Heart left ventricle (tissue), 13 donors: ENCODE measurements around the gene CCDC188.

Source experiments
- CTCF ChIP-seq, 12 donors: fragments of 200-600 bp; sonication (generic) in 4 of 12; IDR thresholded peaks; one replicate each; pipeline versions ENCODE4 v1.5.0 to v1.8.0; 2018 to 2022; ENCODE audit warnings: antibody characterized with exemption in 12 of 12, mild to moderate bottlenecking in 5 of 12
- POLR2A ChIP-seq, 2 donors: fragments of 450-650 bp; IDR thresholded peaks; one replicate each; pipeline ENCODE4 v1.6.1; 2017; ENCODE audit warnings: antibody characterized with exemption in 2 of 2, mild to moderate bottlenecking in 2 of 2, moderate library complexity in 2 of 2
- donor health status: ischemic (EF 13 %, LVEDD 7.1; RV severe dilation, severe dysfunction).
- donor health status: DM: no; HTN: yes; CAD: no.
- donor health status: DM: no; HTN: no; CAD: no.
- donor health status: ischemic (EF 25% LVEDD 6.9; RV normal size, moderate dysfunction).
- donor health status: ischemic (EF 25% LVEDD 5.7; RV mildly dilated, moderate dysfunction).
- donor health status: ischemic (EF 35%, LVEDD 5.7; RV mildly dilated, moderate dysfunction).
- donor health status: nonischemic (EF 11% LVEDD 7.7; RV severe dilation, severe dysfunction).
- donor health status: DM: yes; HTN: yes; CAD: no.
- donor health status: PGD.
- donor health status: ischemic (EF 29% LVEDD 5.4; RV normal size, mild dysfunction).
- donor health status: nonischemic (EF 23%, LVEDD 6.1; RV moderate dilation, normal function).

DNA sequence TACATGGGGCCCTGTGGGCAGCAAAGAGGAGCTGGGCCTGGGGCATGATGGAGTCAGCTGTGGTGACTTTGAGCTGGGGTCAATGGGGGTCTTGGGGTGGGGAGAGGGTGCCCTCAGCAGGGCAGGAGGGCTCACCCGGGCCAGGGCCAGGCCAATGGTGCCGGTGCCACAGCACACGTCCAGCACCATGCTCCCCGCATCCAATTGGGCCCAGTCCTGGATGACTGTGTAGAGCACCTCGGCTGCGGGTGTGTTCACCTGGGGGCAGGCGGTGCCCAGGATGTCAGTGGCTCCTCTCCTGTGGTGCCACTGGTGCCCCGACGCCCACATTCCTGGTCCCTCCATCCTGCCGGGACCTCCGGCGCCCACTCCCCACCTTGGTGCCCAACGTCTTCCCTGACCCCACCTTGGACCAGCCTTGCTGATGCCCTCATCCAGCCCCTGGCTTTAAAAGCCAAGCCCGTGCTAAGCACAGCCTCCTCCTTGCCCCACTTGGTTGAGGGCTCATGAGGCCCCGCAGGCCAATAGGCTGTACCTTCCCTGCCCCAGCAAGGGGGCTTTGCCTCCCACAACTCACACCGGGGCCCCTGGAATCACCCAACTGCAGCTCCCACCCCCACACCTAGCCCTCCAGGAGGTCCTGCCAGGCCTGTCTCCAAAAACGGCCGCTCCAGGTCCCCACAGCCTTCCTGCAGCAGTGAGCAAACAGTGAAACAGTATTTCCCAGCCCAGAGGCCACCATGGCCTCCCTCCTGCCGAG, 37.1 kb downstream of the CCDC188 start:
- no peak for TF ChIP-seq CTCF (IDR thresholded peaks at IDR 0.05)
- TF ChIP-seq POLR2A (IDR thresholded peaks at IDR 0.05): no peak
